ENCODE measurements around the gene ZNF595. TPM values are rescaled to one million over a fixed set of nuclear protein-coding genes. Genes with fewer than 3 reads are reported as not detected.
A peak's percentile ranks its signal among the peaks of the same experiment; 100 is the strongest.
"Not testable (repeated sequence)": the region's sequence is repeated elsewhere in the genome, so short reads cannot be mapped to it uniquely, and the experiment has no call there.

The ZNF595 gene
- total RNA-seq: 10 to 100 TPM; 10.8 to 29.8 (median 15.7) TPM

DNA sequence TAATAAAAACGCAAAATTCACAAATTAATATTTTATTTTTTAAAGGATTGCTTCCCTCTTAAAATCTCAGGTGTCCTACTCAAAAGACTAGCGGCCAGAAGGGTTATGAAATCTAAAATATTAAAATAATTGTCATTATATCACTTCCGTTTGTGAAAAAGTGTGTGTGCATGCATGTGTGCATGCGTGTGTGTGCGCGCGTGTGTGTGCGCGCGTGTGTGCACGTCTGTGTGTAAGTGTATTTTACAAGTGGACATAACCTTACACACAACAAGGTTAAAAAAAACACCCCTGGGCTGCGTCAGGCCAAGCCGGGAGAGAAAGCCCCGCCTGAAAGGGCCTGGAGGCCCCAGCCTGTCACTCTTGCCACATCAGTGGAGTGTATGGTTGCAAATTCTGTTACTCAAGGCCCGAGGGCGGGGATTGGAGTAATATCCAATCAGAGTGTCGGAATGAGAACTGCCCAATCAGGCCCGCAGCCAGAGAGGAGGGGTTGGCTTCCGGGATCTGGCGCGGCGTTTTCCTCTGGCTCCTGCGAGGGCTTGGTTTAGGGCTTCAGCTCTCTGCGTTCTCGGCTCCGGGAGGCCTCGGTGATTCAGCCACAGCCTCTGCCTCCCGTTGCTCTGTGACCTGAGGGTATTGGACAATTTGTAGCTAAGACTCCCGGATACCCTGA lies at the start of gene ZNF595:
TSS of gene ZNF595 (plus strand) at position 518 of the 676 bp plus-strand sequence. CDS start 168 bp downstream, outside the sequence.
- Histone ChIP-seq H3K27ac (replicated peaks in 1 of 4) (peak within 1 kb of the TSS in 3 of 4 donors; percentile 16 to 77 (median 74)), H3K4me3 (peak within 1 kb of the TSS; percentile 40 to 52 (median 46))
- DNase-seq (ENCODE audit: extremely low spot score); H3K9me3 ChIP-seq; H3K4me1 ChIP-seq; H3K27me3 ChIP-seq; H3K36me3 ChIP-seq; intact Hi-C loops (cut with DNase I): not testable (repeated sequence)
- TF ChIP-seq POLR2AphosphoS5 (IDR thresholded peaks at IDR 0.05): peak in 1 of 2 donors; percentile 29
- WGBS: 47% methylated on average over 15 of the region's 29 CpGs

GRCh38 chr4:9937-10870 lies 42.9 kb upstream of the ZNF595 start:
- DNase-seq (ENCODE audit: extremely low spot score): peak; percentile 17
- H3K36me3 ChIP-seq; H3K4me1 ChIP-seq; H3K9me3 ChIP-seq; H3K27me3 ChIP-seq; intact Hi-C loops (cut with DNase I); H3K27ac ChIP-seq (replicated peaks in 1 of 4); H3K4me3 ChIP-seq: not testable (repeated sequence)
- WGBS: 70% methylated on average over 36 of the region's 90 CpGs

DNA sequence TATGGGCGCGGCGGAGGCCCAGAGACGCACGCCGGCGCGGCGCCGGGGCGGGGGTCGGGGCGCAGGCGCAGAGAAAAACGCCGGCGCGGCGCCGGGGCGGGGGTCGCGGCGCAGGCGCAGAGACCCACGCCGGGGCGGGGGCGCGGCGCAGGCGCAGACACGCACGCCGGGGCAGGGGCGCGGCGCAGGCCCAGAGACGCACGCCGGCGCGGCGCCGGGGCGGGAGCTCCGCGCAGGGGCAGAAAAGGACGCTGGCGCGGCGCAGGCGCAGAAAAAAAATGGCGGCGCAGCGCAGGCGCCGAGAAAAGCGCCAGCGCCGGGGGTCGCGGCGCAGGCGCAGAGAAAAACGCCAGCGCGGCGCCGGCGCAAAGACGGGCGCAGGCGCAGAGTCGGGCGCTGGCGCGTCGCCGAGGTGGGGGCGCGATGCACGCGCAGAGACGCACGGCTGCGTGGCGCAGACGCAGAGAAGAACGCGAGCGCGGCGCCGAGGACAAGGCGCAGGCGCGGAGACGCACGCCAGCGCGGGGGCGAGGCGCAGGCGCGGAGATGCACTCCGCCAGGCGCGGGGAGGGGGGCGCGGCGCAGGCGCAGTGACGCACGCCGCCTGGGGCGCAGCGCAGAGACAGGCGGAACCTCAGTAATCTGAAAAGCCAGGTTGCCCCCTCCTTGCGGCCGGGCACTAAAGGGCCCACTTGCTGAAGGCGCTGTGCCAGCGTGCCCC lies 41.9 kb upstream of the ZNF595 start:
- DNase-seq (ENCODE audit: extremely low spot score); intact Hi-C loops (cut with DNase I): not testable (repeated sequence)
- 80% methylated on average over 24 of the region's 123 CpGs for WGBS

DNA sequence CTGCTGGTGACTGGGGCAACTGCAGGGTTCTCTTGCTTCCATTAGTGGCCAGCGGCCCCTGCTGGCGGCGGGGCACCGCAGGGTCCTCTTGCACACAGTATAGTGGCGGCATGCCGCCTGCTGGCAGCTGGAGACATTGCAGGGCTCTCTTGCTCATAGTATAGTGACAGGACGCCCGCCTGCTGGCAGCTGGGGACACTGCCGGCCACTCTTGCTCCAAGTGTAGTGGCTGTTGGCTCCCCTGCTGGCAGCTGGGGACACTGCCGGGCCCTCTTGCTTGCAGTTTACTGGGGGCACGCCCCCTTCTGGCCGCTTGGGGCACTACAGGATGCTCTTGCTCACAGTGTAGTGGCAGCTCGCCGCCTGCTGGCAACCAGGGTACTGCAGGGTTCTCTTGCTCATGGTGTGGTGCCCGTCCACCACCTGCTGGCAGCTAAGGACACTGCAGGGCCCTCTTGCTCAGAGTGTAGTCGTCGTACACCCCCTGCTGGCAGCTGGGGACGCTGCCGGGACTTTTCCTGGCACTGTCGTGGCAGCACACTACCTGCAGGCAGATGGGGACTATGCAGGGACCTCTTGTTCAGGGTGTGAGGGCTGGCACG lies 41.2 kb upstream of the ZNF595 start:
- H3K4me3 ChIP-seq; intact Hi-C loops (cut with DNase I); H3K9me3 ChIP-seq; DNase-seq (ENCODE audit: extremely low spot score); H3K4me1 ChIP-seq; H3K27me3 ChIP-seq; H3K27ac ChIP-seq (replicated peaks in 1 of 4); H3K36me3 ChIP-seq: not testable (repeated sequence)
- WGBS: no CpG with 5 or more reads among the region's 21 CpGs
- TF ChIP-seq, protein P1, sequence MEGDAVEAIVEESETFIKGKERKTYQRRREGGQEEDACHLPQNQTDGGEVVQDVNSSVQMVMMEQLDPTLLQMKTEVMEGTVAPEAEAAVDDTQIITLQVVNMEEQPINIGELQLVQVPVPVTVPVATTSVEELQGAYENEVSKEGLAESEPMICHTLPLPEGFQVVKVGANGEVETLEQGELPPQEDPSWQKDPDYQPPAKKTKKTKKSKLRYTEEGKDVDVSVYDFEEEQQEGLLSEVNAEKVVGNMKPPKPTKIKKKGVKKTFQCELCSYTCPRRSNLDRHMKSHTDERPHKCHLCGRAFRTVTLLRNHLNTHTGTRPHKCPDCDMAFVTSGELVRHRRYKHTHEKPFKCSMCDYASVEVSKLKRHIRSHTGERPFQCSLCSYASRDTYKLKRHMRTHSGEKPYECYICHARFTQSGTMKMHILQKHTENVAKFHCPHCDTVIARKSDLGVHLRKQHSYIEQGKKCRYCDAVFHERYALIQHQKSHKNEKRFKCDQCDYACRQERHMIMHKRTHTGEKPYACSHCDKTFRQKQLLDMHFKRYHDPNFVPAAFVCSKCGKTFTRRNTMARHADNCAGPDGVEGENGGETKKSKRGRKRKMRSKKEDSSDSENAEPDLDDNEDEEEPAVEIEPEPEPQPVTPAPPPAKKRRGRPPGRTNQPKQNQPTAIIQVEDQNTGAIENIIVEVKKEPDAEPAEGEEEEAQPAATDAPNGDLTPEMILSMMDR (IDR thresholded peaks at IDR 0.05): peak in 1 of 3 experiments; percentile 23

More for the DNA sequence above, 41.9 kb upstream of the ZNF595 start:
- H3K36me3 ChIP-seq; H3K9me3 ChIP-seq; H3K4me1 ChIP-seq; H3K4me3 ChIP-seq; H3K27ac ChIP-seq (replicated peaks in 1 of 4); H3K27me3 ChIP-seq: not testable (repeated sequence)

GRCh38 chr4:18128-18527 lies 35.0 kb upstream of the ZNF595 start:
- H3K9me3 ChIP-seq; intact Hi-C loops (cut with DNase I); H3K27ac ChIP-seq (replicated peaks in 1 of 4); H3K36me3 ChIP-seq; H3K4me1 ChIP-seq; H3K27me3 ChIP-seq; H3K4me3 ChIP-seq; DNase-seq (ENCODE audit: extremely low spot score): not testable (repeated sequence)
- WGBS: 52% methylated on average over 3 of the region's 3 CpGs

DNA sequence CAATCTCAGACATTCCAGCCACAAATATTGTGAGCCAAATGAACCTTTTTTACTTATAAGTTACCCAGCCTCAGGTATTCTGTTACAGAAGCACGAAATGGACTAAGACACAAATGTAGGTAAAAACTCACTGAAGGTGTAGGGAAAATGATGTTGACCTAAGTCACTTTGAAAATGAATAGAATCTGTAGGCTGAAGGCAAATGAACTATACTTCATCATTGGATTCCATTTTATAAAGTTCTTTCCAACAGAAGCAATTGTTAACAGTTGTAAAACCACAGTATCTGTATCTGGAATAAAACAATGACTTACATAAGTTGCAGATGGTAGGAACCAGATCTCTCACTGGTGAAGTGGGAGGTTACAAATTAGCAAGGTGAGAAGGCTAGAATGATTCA lies 34.5 kb upstream of the ZNF595 start:
- H3K36me3 ChIP-seq; H3K4me3 ChIP-seq; H3K27me3 ChIP-seq; intact Hi-C loops (cut with DNase I); DNase-seq (ENCODE audit: extremely low spot score); H3K27ac ChIP-seq (replicated peaks in 1 of 4); H3K4me1 ChIP-seq; H3K9me3 ChIP-seq: not testable (repeated sequence)
- 54% methylated on average over 1 of the region's 1 CpG for WGBS

- H3K27me3 ChIP-seq; intact Hi-C loops (cut with DNase I); H3K4me1 ChIP-seq; H3K9me3 ChIP-seq; H3K27ac ChIP-seq (replicated peaks in 1 of 4); H3K36me3 ChIP-seq; DNase-seq (ENCODE audit: extremely low spot score); H3K4me3 ChIP-seq: not testable (repeated sequence)
- WGBS: 28% methylated on average over 2 of the region's 2 CpGs
Observed at GRCh38 chr4:22882-23281, 30.2 kb upstream of the ZNF595 start.

- H3K9me3 ChIP-seq; DNase-seq (ENCODE audit: extremely low spot score); H3K27ac ChIP-seq (replicated peaks in 1 of 4); H3K4me1 ChIP-seq; H3K4me3 ChIP-seq; H3K36me3 ChIP-seq; intact Hi-C loops (cut with DNase I): not testable (repeated sequence)
- no CpG with 5 or more reads among the region's 1 CpG for WGBS
- peaks cover 0 to 13% (median 0%) of the 10 kb centered on the region in 4 donors for H3K27me3 ChIP-seq
Observed at GRCh38 chr4:24359-24758, 28.8 kb upstream of the ZNF595 start.

GRCh38 chr4:27501-27900 lies 25.6 kb upstream of the ZNF595 start:
- intact Hi-C loops (cut with DNase I); H3K36me3 ChIP-seq; H3K4me1 ChIP-seq; H3K27ac ChIP-seq (replicated peaks in 1 of 4); H3K9me3 ChIP-seq; H3K4me3 ChIP-seq: not testable (repeated sequence)
- peak; percentile 86 for DNase-seq (ENCODE audit: extremely low spot score)
- WGBS: 71% methylated on average over 3 of the region's 3 CpGs
- H3K27me3 ChIP-seq: peaks cover 0 to 15% (median 0%) of the 10 kb centered on the region in 4 donors
